Kidney epithelial cell (primary cell): ENCODE measurements around the gene PRIMPOL. TPM values are rescaled to one million over a fixed set of nuclear protein-coding genes. Genes with fewer than 3 reads are reported as not detected.

Experiments used
- DNase-seq: peaks from one replicate; pipeline ENCODE4 v3.0.0-alpha.2; 2010; ENCODE audit warnings: low read depth
- H3K27me3 ChIP-seq: 2 replicates; pipeline ENCODE4 v1.6.0; 2011; ENCODE audit warnings: low read length; ENCODE audit not compliant: control insufficient read depth, insufficient read depth
- H3K36me3 ChIP-seq: 2 replicates; pipeline ENCODE4 v1.5.1; 2011; ENCODE audit warnings: low read length; ENCODE audit not compliant: control insufficient read depth, insufficient read depth
- H3K4me3 ChIP-seq: 2 replicates; pipeline ENCODE4 v1.5.1; 2011; ENCODE audit warnings: low read depth, mild to moderate bottlenecking, control low read depth, low read length
- CTCF ChIP-seq: IDR thresholded peaks from 2 replicates; pipeline ENCODE4 v1.5.1; 2011; ENCODE audit warnings: mild to moderate bottlenecking, moderate library complexity, low read length, control low read depth, inconsistent platforms; ENCODE audit not compliant: insufficient read depth, poor library complexity, severe bottlenecking
- total RNA-seq: library from RNA; depleted of rRNA; stranded (reverse); fragments of >200 nt; gene quantifications from 2 replicates; pipeline ENCODE4 v1.2.3, GENCODE V29; 2015

The PRIMPOL gene
- total RNA-seq, 1 donor from 2014 or later = 12.3 TPM

GRCh38 chr4:184727430-184727829, 77.9 kb downstream of the PRIMPOL start:
- no peaks in the 10 kb centered on the region for H3K27me3 ChIP-seq
- H3K36me3 ChIP-seq = no peaks in the 10 kb centered on the region
- DNase-seq = no peak
- H3K4me3 ChIP-seq = no peak overlapping the region
- TF ChIP-seq CTCF = no peak

DNA sequence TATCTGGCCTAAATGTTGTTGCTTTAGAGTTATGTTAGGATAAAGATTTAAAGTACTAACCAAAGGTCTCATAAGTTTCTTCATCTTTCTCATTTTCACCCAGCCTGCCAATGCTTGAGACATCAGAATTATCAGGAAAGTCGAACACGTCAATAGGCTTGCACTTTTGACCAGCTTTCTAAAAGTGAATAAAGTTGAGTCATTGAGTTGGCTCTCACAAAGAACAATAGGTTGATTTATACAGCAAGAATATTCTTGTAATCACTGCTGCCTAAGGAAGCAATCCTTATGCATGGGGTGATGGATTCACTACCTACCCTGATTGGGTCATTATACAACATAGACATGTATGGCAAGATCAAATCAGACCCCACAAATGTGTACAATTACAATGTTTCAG, 79.3 kb downstream of the PRIMPOL start:
- H3K36me3 ChIP-seq = no peaks in the 10 kb centered on the region
- no peak for TF ChIP-seq CTCF
- no peaks in the 10 kb centered on the region for H3K27me3 ChIP-seq
- DNase-seq = no peak
- no peak overlapping the region for H3K4me3 ChIP-seq

DNA sequence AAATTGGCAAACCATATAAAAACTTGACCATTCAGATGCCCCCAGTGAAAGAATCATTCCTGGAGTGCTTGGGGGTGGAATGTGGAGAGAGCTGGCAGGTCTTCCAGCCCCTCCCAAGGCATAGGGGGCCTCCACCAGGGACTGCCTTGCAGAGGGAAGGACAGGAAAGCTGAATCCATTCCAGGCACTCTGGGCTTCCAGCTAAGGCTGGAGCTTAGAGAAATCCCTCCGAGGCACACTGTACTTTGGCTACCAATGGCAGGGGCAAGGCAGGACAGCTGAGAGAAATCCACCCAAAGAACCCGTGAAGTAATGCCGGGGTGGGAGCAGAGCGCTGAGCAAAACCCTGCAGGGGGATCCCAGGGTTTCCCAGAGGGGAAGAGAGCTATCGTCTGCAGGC, 80.4 kb downstream of the PRIMPOL start:
- H3K27me3 ChIP-seq = no peaks in the 10 kb centered on the region
- DNase-seq = no peak
- no peak for TF ChIP-seq CTCF
- no peaks in the 10 kb centered on the region for H3K36me3 ChIP-seq
- no peak overlapping the region for H3K4me3 ChIP-seq

DNA sequence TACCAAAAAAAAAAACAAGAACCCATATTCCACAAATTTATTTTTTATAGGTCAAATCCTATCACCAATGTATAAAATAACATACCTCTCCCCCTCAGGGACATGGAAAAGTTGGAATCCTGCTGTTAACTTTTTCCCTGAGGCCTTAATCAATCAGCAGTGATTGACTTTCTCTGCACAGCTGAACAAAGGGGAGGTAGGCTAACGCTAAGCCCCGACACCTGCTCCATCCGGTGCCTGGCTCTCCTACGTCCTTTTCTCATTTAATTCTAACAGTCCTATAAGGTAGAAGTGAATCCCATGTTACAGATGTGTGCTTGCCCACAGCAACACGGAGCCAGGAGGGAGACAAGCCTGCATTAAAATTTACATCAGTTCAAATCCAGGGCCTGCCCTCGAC, 81.5 kb downstream of the PRIMPOL start:
- no peaks in the 10 kb centered on the region for H3K27me3 ChIP-seq
- no peak for TF ChIP-seq CTCF
- no peak overlapping the region for H3K4me3 ChIP-seq
- H3K36me3 ChIP-seq = no peaks in the 10 kb centered on the region
- no peak for DNase-seq

GRCh38 chr4:184732126-184732525, 82.6 kb downstream of the PRIMPOL start:
- Histone ChIP-seq H3K4me3 (no peak overlapping the region), H3K27me3 (no peaks in the 10 kb centered on the region), H3K36me3 (no peaks in the 10 kb centered on the region)
- TF ChIP-seq CTCF = no peak
- DNase-seq = no peak

DNA sequence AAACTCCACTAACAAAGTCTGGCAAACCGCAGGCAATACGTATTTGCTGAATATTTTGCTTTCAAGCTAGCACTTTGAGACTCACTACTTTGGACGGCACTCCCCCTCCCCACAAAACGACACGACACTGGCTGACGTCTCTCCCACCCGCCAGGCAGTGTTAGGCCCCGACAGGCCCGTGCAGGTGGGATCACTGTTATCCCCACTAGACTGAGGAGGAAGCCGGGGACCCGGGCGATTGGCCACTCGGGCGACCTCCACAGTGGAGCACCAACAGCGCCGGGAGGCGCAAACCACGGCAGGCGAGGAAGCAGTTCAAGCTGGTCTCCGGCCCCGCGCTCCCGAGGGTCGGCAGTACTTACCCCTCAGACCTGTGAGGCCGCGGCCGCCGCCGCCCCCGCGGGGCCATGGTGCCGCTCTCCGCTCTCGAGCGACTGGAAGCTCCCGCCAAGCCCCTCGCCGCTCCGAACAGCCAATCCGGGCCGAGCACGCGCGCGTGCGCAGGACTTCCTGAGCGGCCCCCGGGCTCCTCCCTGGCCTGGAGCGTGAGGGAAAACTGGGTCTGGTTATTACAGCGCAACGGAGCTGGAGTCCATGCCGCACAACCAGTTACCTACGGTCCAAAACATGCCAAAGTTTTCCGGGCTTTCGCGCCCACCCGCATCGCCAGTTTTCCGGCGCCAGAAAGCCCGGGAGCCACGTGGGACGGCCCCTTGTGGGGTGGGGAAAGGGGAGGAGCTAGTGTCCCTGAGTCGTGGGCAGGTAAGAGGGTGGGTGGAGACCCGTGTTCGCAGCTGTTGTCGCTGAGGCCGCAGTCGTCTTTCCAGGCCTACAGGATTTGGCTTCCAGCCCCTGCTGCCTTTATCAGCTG, 84.4 kb downstream of the PRIMPOL start, which contains the start of gene CENPU:
CENPU (minus strand) TSS at position 443 of the 871 bp plus-strand sequence; CDS start at position 409, 34 bp downstream.
- peak; percentile 85 for DNase-seq
- TF ChIP-seq CTCF = no peak
- no peaks in the 10 kb centered on the region for H3K36me3 ChIP-seq
- no peaks in the 10 kb centered on the region for H3K27me3 ChIP-seq
- peak within 1 kb of the TSS; percentile 86 for H3K4me3 ChIP-seq
